ENCODE results near the gene CCR1. TPM values are rescaled to one million over a fixed set of nuclear protein-coding genes. Genes with fewer than 3 reads are reported as not detected.

CCR1 gene
- total RNA-seq = not detected in 2 replicates

GRCh38 chr3:46208167-46208704, at the start of gene CCR1:
Gene CCR1 (minus strand): TSS chr3:46208313. CDS start chr3:46204313, 4,000 bp downstream.

GRCh38 chr3:46242120-46242519, 34.0 kb upstream of the CCR1 start, which contains the start of gene CCR3:
Gene CCR3 (plus strand): TSS chr3:46242460. CDS start chr3:46265159, 22,699 bp downstream.

Other genes with a start within 250 kb of the CCR1 start
- gene FYCO1, start 212.5 kb downstream of the CCR1 start, total RNA-seq = 9.2 and 11.2 TPM in 2 replicates
- gene XCR1, start 180.8 kb downstream of the CCR1 start, total RNA-seq = not detected in 2 replicates
- not detected in 2 replicates for gene CCR3, start 34.1 kb upstream of the CCR1 start, total RNA-seq
- not detected in 2 replicates for gene CCR2, start 145.8 kb upstream of the CCR1 start, total RNA-seq
- gene CCR5, start 162.6 kb upstream of the CCR1 start, total RNA-seq = not detected in 2 replicates
- gene CCRL2, start 198.9 kb upstream of the CCR1 start, total RNA-seq = 3.6 TPM in 1 of 2 replicates, not detected in the other